ENCODE results near the gene CIITA.

GRCh38 chr16:10934325-10935107 lies 57.5 kb downstream of the CIITA start:
- TF ChIP-seq CTCF (conservative IDR thresholded peaks at IDR 0.05) = no peak
- TF ChIP-seq ZFX (IDR thresholded peaks at IDR 0.05) = no peak

Measured in C4-2B (cell line).